GM23248 (cell line): ENCODE measurements around the gene PLCG1. TPM values are rescaled to one million over a fixed set of nuclear protein-coding genes. Genes with fewer than 3 reads are reported as not detected.

Source experiments
- DNase-seq: peaks from one replicate; pipeline ENCODE4 v3.0.0-alpha.2; 2015
- H2AFZ ChIP-seq: fragments of 200-600 bp; sonication (generic); 2 replicates; pipeline ENCODE4 v1.6.1; 2016; ENCODE audit warnings: antibody characterized with exemption
- H3F3A ChIP-seq: fragments of 200-600 bp; sonication (generic); 2 replicates; pipeline ENCODE4 v1.6.1; 2016; ENCODE audit warnings: mild to moderate bottlenecking, antibody characterized with exemption, mixed run types; ENCODE audit not compliant: insufficient read depth
- H3K27ac ChIP-seq: fragments of 200-600 bp; sonication (generic); 2 replicates; pipeline ENCODE4 v1.5.1; 2016; ENCODE audit warnings: mild to moderate bottlenecking
- H3K27me3 ChIP-seq: fragments of 200-600 bp; sonication (generic); replicated peaks from 2 replicates; pipeline ENCODE4 v1.6.1; 2016; ENCODE audit warnings: mild to moderate bottlenecking; ENCODE audit not compliant: insufficient read depth
- H3K36me3 ChIP-seq: fragments of 200-600 bp; sonication (generic); 2 replicates; pipeline ENCODE4 v1.6.1; 2016; ENCODE audit warnings: low read depth, mild to moderate bottlenecking
- H3K4me1 ChIP-seq: fragments of 200-600 bp; sonication (generic); 2 replicates; pipeline ENCODE4 v1.6.1; 2016; ENCODE audit warnings: mild to moderate bottlenecking; ENCODE audit not compliant: insufficient read depth
- H3K4me2 ChIP-seq: fragments of 200-600 bp; sonication (generic); one replicate; pipeline ENCODE4 v1.6.1; 2016; ENCODE audit warnings: mild to moderate bottlenecking; ENCODE audit not compliant: unreplicated experiment
- H3K4me3 ChIP-seq: fragments of 200-600 bp; sonication (generic); 2 replicates; pipeline ENCODE4 v1.5.1; 2016; ENCODE audit warnings: mild to moderate bottlenecking
- H3K79me2 ChIP-seq: fragments of 200-600 bp; sonication (generic); 2 replicates; pipeline ENCODE4 v1.6.1; 2016; ENCODE audit warnings: mild to moderate bottlenecking; ENCODE audit not compliant: insufficient read depth
- H3K9ac ChIP-seq: fragments of 200-600 bp; sonication (generic); 2 replicates; pipeline ENCODE4 v1.6.1; 2016; ENCODE audit warnings: mild to moderate bottlenecking
- H3K9me2 ChIP-seq: fragments of 200-600 bp; sonication (generic); 2 replicates; pipeline ENCODE4 v1.6.1; 2016; ENCODE audit warnings: mixed run types, mild to moderate bottlenecking, moderate library complexity; ENCODE audit not compliant: insufficient read depth
- H3K9me3 ChIP-seq: fragments of 200-600 bp; sonication (generic); one replicate; pipeline ENCODE4 v1.6.1; 2017; ENCODE audit warnings: low read depth
- H4K20me1 ChIP-seq: fragments of 200-600 bp; sonication (generic); 2 replicates; pipeline ENCODE4 v1.6.0; 2016; ENCODE audit not compliant: insufficient read depth
- EZH2 ChIP-seq: fragments of 200-600 bp; sonication (generic); IDR thresholded peaks from 2 replicates; pipeline ENCODE4 v1.6.1; 2018; ENCODE audit warnings: antibody characterized with exemption, mild to moderate bottlenecking; ENCODE audit not compliant: insufficient read depth, poor library complexity, severe bottlenecking
- EZH2phosphoT487 ChIP-seq: fragments of 200-600 bp; sonication (generic); IDR thresholded peaks from 2 replicates; pipeline ENCODE4 v1.6.1; 2018; ENCODE audit warnings: antibody characterized with exemption, moderate library complexity, mild to moderate bottlenecking, low read depth; ENCODE audit not compliant: insufficient read depth
- WGBS, 2 experiments: methylation state at CpG; one replicate each; pipeline ENCODE4 v1.1.6; 2015 to 2017; ENCODE audit warnings: low lambda C conversion rate in 2 of 2, low coverage in 1 of 2; ENCODE audit errors: missing lambda C conversion rate in 2 of 2; 5-methylcytosine and 5-hydroxymethylcytosine counted together
- in situ Hi-C: fragments of 300-500 bp; cut with MboI; formaldehyde crosslinking; loops from 2 replicates; pipeline ENCODE4 v1.15.0; 2020
- polyA plus RNA-seq: library from polyadenylated mRNA; unstranded; fragments of >200 nt; fragmentation: Nextera tagmentation; extraction: Ambion mirVana; gene quantifications from 2 replicates; pipeline ENCODE4 v1.2.1, GENCODE V29; 2016
- total RNA-seq: library from RNA; depleted of rRNA; stranded (reverse); fragments of >200 nt; shearing (Covaris generic); gene quantifications from 2 replicates; pipeline ENCODE4 v1.2.3, GENCODE V29; 2014

Gene PLCG1
- total and polyA plus RNA-seq, 2 experiments from 2014 or later: 8.3 to 32.6 TPM

GRCh38 chr20:41094353-41095055, 42.8 kb upstream of the PLCG1 start:
- Histone ChIP-seq H3K27me3 (no peaks in the 10 kb centered on the region), H3F3A (peaks cover 50% of the 10 kb centered on the region), H3K4me1 (peaks cover 20% of the 10 kb centered on the region), H3K9me3 (no peaks in the 10 kb centered on the region), H3K36me3 (peaks cover 28% of the 10 kb centered on the region), H3K4me2 (no peak overlapping the region), H3K79me2 (0 out of 2 replicates have a peak, but pooled peaks cover 4% of the 10 kb centered on the region), H3K9ac (no peak overlapping the region), H3K9me2 (no peaks in the 10 kb centered on the region), H3K4me3 (no peak overlapping the region), H4K20me1 (no peaks in the 10 kb centered on the region), H2AFZ (no peak overlapping the region), H3K27ac (peak overlapping the region; percentile 27; the same call in 1 of the 2 replicates)
- WGBS, 2 experiments: 97 to 98% methylated on average over 2 of the region's 2 CpGs
- DNase-seq: peak; percentile 53
- in situ Hi-C loops: loop anchor here (5.0 to 25.0 kb wide), 2 partner anchors 122 to 1107 kb away; no protein-coding TSS in a partner anchor
- no peak for TF ChIP-seq EZH2phosphoT487
- no peak for TF ChIP-seq EZH2

GRCh38 chr20:41095110-41095969, 42.0 kb upstream of the PLCG1 start:
- in situ Hi-C loops: loop anchor here (25.0 kb wide), 1 partner anchor 1108 kb away; no protein-coding TSS in a partner anchor
- H3K9ac ChIP-seq: no peak overlapping the region
- WGBS, 2 experiments: 27 to 33% methylated on average over 7 of the region's 7 CpGs
- H3K4me2 ChIP-seq: no peak overlapping the region
- peaks cover 27% of the 10 kb centered on the region for H3K4me1 ChIP-seq
- H3K79me2 ChIP-seq: 0 out of 2 replicates have a peak, but pooled peaks cover 4% of the 10 kb centered on the region
- H3K36me3 ChIP-seq: peaks cover 35% of the 10 kb centered on the region
- no peaks in the 10 kb centered on the region for H3K9me2 ChIP-seq
- no peak overlapping the region for H3K4me3 ChIP-seq
- peaks cover 50% of the 10 kb centered on the region for H3F3A ChIP-seq
- H3K9me3 ChIP-seq: no peaks in the 10 kb centered on the region
- 0 out of 2 replicates have a peak overlapping the region, but pooled peaks have one; percentile 27 for H3K27ac ChIP-seq
- H4K20me1 ChIP-seq: no peaks in the 10 kb centered on the region
- peak; percentile 77 for DNase-seq
- TF ChIP-seq EZH2phosphoT487 (no peak), EZH2 (no peak)
- no peak overlapping the region for H2AFZ ChIP-seq
- no peaks in the 10 kb centered on the region for H3K27me3 ChIP-seq

- Histone ChIP-seq H4K20me1 (no peaks in the 10 kb centered on the region), H3K36me3 (peaks cover 54% of the 10 kb centered on the region), H3K79me2 (0 out of 2 replicates have a peak, but pooled peaks cover 4% of the 10 kb centered on the region), H3K27me3 (no peaks in the 10 kb centered on the region), H2AFZ (no peak overlapping the region), H3K9me3 (no peaks in the 10 kb centered on the region), H3F3A (peaks cover 37% of the 10 kb centered on the region), H3K9me2 (no peaks in the 10 kb centered on the region), H3K9ac (peak overlapping the region; percentile 25; the same call in 1 of the 2 replicates), H3K27ac (peak overlapping the region; percentile 54), H3K4me1 (peaks cover 27% of the 10 kb centered on the region), H3K4me3 (peak overlapping the region; percentile 4; the same call in 1 of the 2 replicates), H3K4me2 (peak overlapping the region; percentile 13)
- TF ChIP-seq EZH2phosphoT487 (no peak), EZH2 (no peak)
- 29 to 40% methylated on average over 4 of the region's 4 CpGs for WGBS, 2 experiments
- peak; percentile 79 for DNase-seq
- in situ Hi-C loops: loop anchor here (25.0 kb wide), 1 partner anchor 1111 kb away; no protein-coding TSS in a partner anchor
Observed at GRCh38 chr20:41098703-41099250, 38.6 kb upstream of the PLCG1 start.

GRCh38 chr20:41100001-41100480, 37.3 kb upstream of the PLCG1 start:
- TF ChIP-seq EZH2: no peak
- TF ChIP-seq EZH2phosphoT487: no peak
- WGBS, 2 experiments: 88 to 89% methylated on average over 9 of the region's 9 CpGs
- no peaks in the 10 kb centered on the region for H3K9me3 ChIP-seq
- H3K27me3 ChIP-seq: no peaks in the 10 kb centered on the region
- H3F3A ChIP-seq: peaks cover 27% of the 10 kb centered on the region
- peaks cover 22% of the 10 kb centered on the region for H3K4me1 ChIP-seq
- H2AFZ ChIP-seq: no peak overlapping the region
- no peak overlapping the region for H3K27ac ChIP-seq
- in situ Hi-C loops: no loop called here
- H3K9ac ChIP-seq: no peak overlapping the region
- peaks cover 65% of the 10 kb centered on the region for H3K36me3 ChIP-seq
- no peak overlapping the region for H3K4me3 ChIP-seq
- peak; percentile 30 for DNase-seq
- H3K9me2 ChIP-seq: no peaks in the 10 kb centered on the region
- no peaks in the 10 kb centered on the region for H4K20me1 ChIP-seq
- no peak overlapping the region for H3K4me2 ChIP-seq
- H3K79me2 ChIP-seq: 0 out of 2 replicates have a peak, but pooled peaks cover 4% of the 10 kb centered on the region
